Activated naive CD8-positive, alpha-beta T cell (primary cell): Measurements from ENCODE around the gene FGFBP2.

ENCODE experiments used
- H3K27ac Mint-ChIP-seq: one replicate; pipeline ENCODE4 v1.8.0; 2021; ENCODE audit warnings: mixed read lengths
- H3K27me3 Mint-ChIP-seq: one replicate; pipeline ENCODE4 v1.8.0; 2021; ENCODE audit warnings: mixed read lengths
- H3K36me3 Mint-ChIP-seq: one replicate; pipeline ENCODE4 v1.8.0; 2021; ENCODE audit warnings: mixed read lengths
- H3K4me1 Mint-ChIP-seq: one replicate; pipeline ENCODE4 v1.8.0; 2021; ENCODE audit warnings: low read depth, mixed read lengths
- H3K4me3 Mint-ChIP-seq: one replicate; pipeline ENCODE4 v1.8.0; 2021; ENCODE audit warnings: mild to moderate bottlenecking, mixed read lengths
- H3K9me3 Mint-ChIP-seq: one replicate; pipeline ENCODE4 v1.8.0; 2021; ENCODE audit warnings: low read depth, mixed read lengths

Gene FGFBP2

DNA sequence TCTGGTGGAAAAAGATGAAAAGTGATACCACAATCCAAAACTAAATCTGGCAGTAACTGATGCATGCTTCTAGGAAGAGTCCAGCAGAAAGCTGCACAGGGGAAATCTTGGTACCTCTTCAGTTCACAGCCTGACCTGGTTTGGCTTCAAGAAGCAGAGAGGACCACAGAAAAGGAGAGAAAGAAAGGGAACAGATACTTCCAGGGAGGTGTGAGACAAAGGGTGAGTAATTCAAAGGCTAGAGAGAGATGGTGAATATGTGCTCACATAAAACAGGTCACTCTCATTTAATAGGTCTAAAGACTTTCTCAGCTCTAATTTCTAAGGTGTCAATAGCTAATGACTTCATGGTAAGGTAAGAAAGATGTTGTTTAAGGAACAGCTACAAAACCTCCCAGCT, 11.2 kb downstream of the FGFBP2 start:
- H3K27ac Mint-ChIP-seq, result no peak overlapping the region

DNA sequence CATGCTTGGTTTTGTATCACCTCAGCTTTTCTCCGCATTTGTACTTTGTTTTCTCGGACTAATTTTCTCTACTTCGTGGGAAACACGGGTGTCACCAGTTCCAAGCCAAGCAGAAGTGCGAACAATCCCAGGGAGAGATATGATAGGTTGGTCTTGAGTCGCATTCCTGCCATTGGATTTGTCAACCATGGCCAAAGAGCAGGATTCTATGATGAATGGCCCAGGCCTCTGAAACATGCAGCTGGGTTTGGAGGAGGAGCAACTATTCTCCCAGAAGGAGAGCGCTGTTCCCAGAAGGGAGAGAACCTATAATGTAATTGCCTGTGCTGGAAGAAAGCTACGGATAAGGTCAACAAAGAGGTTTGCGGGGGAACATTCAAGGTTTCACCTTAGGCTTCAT, 14.1 kb downstream of the FGFBP2 start:
- Mint-ChIP-seq H3K9me3 (no peaks in the 10 kb centered on the region), H3K36me3 (no peaks in the 10 kb centered on the region), H3K4me1 (no peaks in the 10 kb centered on the region), H3K4me3 (no peak overlapping the region), H3K27me3 (no peaks in the 10 kb centered on the region), H3K27ac (no peak overlapping the region)

More for the DNA sequence above, 11.2 kb downstream of the FGFBP2 start:
- Mint-ChIP-seq H3K4me1 (no peaks in the 10 kb centered on the region), H3K36me3 (no peaks in the 10 kb centered on the region), H3K4me3 (no peak overlapping the region), H3K27me3 (no peaks in the 10 kb centered on the region), H3K9me3 (no peaks in the 10 kb centered on the region)

DNA sequence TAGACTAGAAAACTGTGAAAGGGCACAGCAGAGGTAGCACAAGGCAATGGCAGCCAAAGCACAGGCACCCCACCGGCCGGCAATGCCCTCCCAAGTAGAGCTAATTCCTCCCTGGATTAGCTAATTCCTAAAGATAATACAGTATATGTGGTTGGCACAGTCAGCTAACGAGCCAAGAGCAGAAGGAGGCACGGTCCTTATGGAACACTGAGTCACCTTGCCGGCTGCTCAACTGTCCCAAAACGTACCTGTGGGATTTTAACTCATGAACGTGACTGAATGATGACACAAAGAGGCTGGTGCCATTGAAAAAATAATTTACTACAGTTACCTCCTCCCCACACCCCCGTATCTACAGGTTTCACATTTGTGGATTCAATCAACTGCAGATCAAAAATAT, 15.3 kb downstream of the FGFBP2 start:
- H3K27me3 Mint-ChIP-seq, result no peaks in the 10 kb centered on the region
- H3K4me1 Mint-ChIP-seq, result no peaks in the 10 kb centered on the region
- no peaks in the 10 kb centered on the region for H3K9me3 Mint-ChIP-seq
- H3K27ac Mint-ChIP-seq, result no peak overlapping the region
- no peaks in the 10 kb centered on the region for H3K36me3 Mint-ChIP-seq
- H3K4me3 Mint-ChIP-seq, result no peak overlapping the region

GRCh38 chr4:15945516-15945915, 17.5 kb downstream of the FGFBP2 start:
- no peaks in the 10 kb centered on the region for H3K9me3 Mint-ChIP-seq
- no peaks in the 10 kb centered on the region for H3K27me3 Mint-ChIP-seq
- no peaks in the 10 kb centered on the region for H3K4me1 Mint-ChIP-seq
- H3K4me3 Mint-ChIP-seq, result no peak overlapping the region
- H3K36me3 Mint-ChIP-seq, result no peaks in the 10 kb centered on the region
- no peak overlapping the region for H3K27ac Mint-ChIP-seq

- H3K4me3 Mint-ChIP-seq, result no peak overlapping the region
- no peaks in the 10 kb centered on the region for H3K27me3 Mint-ChIP-seq
Measured at GRCh38 chr4:15944895-15945294, 18.1 kb downstream of the FGFBP2 start.

GRCh38 chr4:15942283-15942682, 20.7 kb downstream of the FGFBP2 start:
- Mint-ChIP-seq H3K27ac (no peak overlapping the region), H3K27me3 (no peaks in the 10 kb centered on the region), H3K36me3 (no peaks in the 10 kb centered on the region), H3K4me3 (no peak overlapping the region), H3K4me1 (no peaks in the 10 kb centered on the region), H3K9me3 (no peaks in the 10 kb centered on the region)

More at GRCh38 chr4:15944895-15945294, 18.1 kb downstream of the FGFBP2 start:
- no peaks in the 10 kb centered on the region for H3K9me3 Mint-ChIP-seq
- no peaks in the 10 kb centered on the region for H3K36me3 Mint-ChIP-seq
- H3K4me1 Mint-ChIP-seq, result no peaks in the 10 kb centered on the region
- no peak overlapping the region for H3K27ac Mint-ChIP-seq

- Mint-ChIP-seq H3K9me3 (no peaks in the 10 kb centered on the region), H3K36me3 (no peaks in the 10 kb centered on the region), H3K27me3 (no peaks in the 10 kb centered on the region)
Measured at GRCh38 chr4:15938640-15939039, 24.3 kb downstream of the FGFBP2 start, which contains the start of gene FGFBP1. TSS of gene FGFBP1 (minus strand) at chr4:15938740. CDS start at chr4:15936632, 2,108 bp downstream.

GRCh38 chr4:15938182-15938581, 24.8 kb downstream of the FGFBP2 start:
- no peaks in the 10 kb centered on the region for H3K27me3 Mint-ChIP-seq
- H3K4me1 Mint-ChIP-seq, result no peaks in the 10 kb centered on the region
- no peak overlapping the region for H3K4me3 Mint-ChIP-seq
- no peaks in the 10 kb centered on the region for H3K9me3 Mint-ChIP-seq
- no peaks in the 10 kb centered on the region for H3K36me3 Mint-ChIP-seq
- no peak overlapping the region for H3K27ac Mint-ChIP-seq

More at GRCh38 chr4:15938640-15939039, 24.3 kb downstream of the FGFBP2 start, which contains the start of gene FGFBP1:
- H3K4me3 Mint-ChIP-seq, result no peak within 1 kb of the TSS
- no peaks in the 10 kb centered on the region for H3K4me1 Mint-ChIP-seq
- no peak within 1 kb of the TSS for H3K27ac Mint-ChIP-seq

- no peaks in the 10 kb centered on the region for H3K36me3 Mint-ChIP-seq
- H3K4me3 Mint-ChIP-seq, result no peak overlapping the region
- H3K27me3 Mint-ChIP-seq, result peaks cover 3% of the 10 kb centered on the region
Measured at GRCh38 chr4:15936495-15936894, 26.5 kb downstream of the FGFBP2 start.

GRCh38 chr4:15935504-15936402, 27.2 kb downstream of the FGFBP2 start:
- no peaks in the 10 kb centered on the region for H3K9me3 Mint-ChIP-seq
- H3K27me3 Mint-ChIP-seq, result peaks cover 3% of the 10 kb centered on the region

More at GRCh38 chr4:15936495-15936894, 26.5 kb downstream of the FGFBP2 start:
- no peak overlapping the region for H3K27ac Mint-ChIP-seq
- H3K4me1 Mint-ChIP-seq, result no peaks in the 10 kb centered on the region
- H3K9me3 Mint-ChIP-seq, result no peaks in the 10 kb centered on the region

GRCh38 chr4:15934259-15934658, 28.7 kb downstream of the FGFBP2 start:
- H3K4me3 Mint-ChIP-seq, result no peak overlapping the region
- peaks cover 6% of the 10 kb centered on the region for H3K4me1 Mint-ChIP-seq
- H3K36me3 Mint-ChIP-seq, result no peaks in the 10 kb centered on the region
- no peak overlapping the region for H3K27ac Mint-ChIP-seq
- H3K27me3 Mint-ChIP-seq, result peaks cover 3% of the 10 kb centered on the region
- H3K9me3 Mint-ChIP-seq, result no peaks in the 10 kb centered on the region

More at GRCh38 chr4:15935504-15936402, 27.2 kb downstream of the FGFBP2 start:
- no peaks in the 10 kb centered on the region for H3K4me1 Mint-ChIP-seq
- H3K27ac Mint-ChIP-seq, result no peak overlapping the region
- no peak overlapping the region for H3K4me3 Mint-ChIP-seq
- no peaks in the 10 kb centered on the region for H3K36me3 Mint-ChIP-seq

DNA sequence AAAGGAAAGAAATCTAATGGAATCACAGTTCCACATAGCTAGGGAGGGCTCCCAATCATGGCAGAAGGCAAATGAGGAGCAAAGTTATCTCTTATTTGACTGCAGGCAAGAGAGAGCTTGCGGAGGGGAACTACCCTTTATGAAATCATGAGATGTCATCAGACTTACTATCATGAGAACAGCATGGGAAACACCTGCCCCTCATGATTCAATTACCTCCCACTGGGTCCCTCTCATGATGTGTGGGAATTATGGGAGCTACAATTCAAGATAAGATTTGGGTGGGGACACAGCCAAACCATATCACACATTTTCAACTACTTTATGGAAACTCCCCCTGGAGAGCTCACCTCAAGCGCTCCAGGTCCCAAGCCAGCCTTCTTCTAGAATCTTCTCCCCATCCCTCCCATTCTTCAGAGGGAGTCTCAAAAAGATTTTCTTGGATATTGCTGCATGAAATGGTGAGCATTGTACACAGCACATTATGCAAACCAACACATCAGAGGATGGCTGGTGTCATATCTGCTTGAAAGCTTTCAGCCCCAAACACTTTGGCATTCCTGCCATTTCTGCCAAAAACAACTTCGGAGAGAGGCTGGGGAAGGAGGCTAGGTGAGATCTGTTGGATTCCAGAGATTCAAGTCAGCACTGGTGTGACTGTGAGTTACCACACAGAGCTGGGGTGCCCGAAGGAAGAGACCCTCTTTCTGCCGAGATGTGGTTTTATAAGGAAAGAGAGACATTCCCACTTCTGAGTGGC, 31.3 kb downstream of the FGFBP2 start:
- Mint-ChIP-seq H3K9me3 (no peaks in the 10 kb centered on the region), H3K4me3 (no peak overlapping the region), H3K36me3 (no peaks in the 10 kb centered on the region), H3K4me1 (peaks cover 6% of the 10 kb centered on the region), H3K27me3 (peaks cover 3% of the 10 kb centered on the region), H3K27ac (no peak overlapping the region)

DNA sequence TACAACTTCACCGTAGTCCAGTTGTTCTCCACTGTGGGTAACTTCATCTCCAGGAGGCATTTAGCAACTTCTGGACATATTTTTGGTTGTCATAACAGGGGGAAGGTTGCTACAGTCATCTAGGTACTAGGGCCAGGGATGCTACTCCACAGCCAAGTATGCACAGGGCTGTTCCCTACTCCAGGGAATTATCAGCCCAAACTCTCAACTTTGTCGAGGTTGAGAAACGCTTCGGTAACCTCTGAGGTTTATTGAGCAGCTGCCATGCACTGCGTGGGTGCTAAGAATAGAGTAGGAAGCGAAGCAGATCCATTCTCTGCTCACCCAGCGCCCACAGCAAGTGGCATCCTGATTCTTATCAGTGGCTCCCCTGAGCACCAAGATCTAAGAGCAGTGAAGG, 32.7 kb downstream of the FGFBP2 start:
- Mint-ChIP-seq H3K27me3 (peaks cover 3% of the 10 kb centered on the region), H3K36me3 (no peaks in the 10 kb centered on the region), H3K4me3 (no peak overlapping the region), H3K27ac (no peak overlapping the region), H3K9me3 (no peaks in the 10 kb centered on the region), H3K4me1 (peaks cover 6% of the 10 kb centered on the region)

- no peak overlapping the region for H3K4me3 Mint-ChIP-seq
Measured at GRCh38 chr4:15929540-15929939, 33.4 kb downstream of the FGFBP2 start.

DNA sequence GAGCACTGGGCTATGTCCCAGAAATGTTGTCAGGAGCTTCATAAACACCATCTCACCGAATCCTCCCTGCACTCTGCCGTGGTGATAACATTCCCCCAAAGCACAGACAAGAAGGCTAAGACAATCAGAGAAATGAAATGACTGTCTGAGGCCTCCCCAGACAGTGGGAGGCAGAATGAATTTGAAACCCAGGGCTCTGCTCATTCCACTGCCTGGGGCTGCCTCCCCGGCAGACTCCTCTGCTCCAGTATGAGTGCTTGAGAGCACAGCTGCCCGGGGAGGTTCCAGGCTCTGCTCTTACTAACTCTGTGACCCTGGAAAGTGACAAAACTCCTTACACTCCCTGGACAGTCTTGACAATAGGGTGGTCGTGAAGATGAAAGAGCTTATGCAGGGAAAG, 34.1 kb downstream of the FGFBP2 start:
- Mint-ChIP-seq H3K4me1 (peaks cover 6% of the 10 kb centered on the region), H3K4me3 (no peak overlapping the region), H3K9me3 (no peaks in the 10 kb centered on the region), H3K27ac (no peak overlapping the region), H3K27me3 (peaks cover 3% of the 10 kb centered on the region), H3K36me3 (no peaks in the 10 kb centered on the region)

More at GRCh38 chr4:15929540-15929939, 33.4 kb downstream of the FGFBP2 start:
- H3K9me3 Mint-ChIP-seq, result no peaks in the 10 kb centered on the region
- H3K36me3 Mint-ChIP-seq, result no peaks in the 10 kb centered on the region
- H3K4me1 Mint-ChIP-seq, result peaks cover 6% of the 10 kb centered on the region
- H3K27me3 Mint-ChIP-seq, result peaks cover 3% of the 10 kb centered on the region
- H3K27ac Mint-ChIP-seq, result no peak overlapping the region
